ENCODE results near the gene PRMT1. TPM values are rescaled to one million over a fixed set of nuclear protein-coding genes. Genes with fewer than 3 reads are reported as not detected.

PRMT1 gene
- total and polyA plus RNA-seq, 2 of the 13 experiments (the other 11 are each of a cell fraction or from before 2014, with no cell fraction given) = 324 to 374 TPM

DNA sequence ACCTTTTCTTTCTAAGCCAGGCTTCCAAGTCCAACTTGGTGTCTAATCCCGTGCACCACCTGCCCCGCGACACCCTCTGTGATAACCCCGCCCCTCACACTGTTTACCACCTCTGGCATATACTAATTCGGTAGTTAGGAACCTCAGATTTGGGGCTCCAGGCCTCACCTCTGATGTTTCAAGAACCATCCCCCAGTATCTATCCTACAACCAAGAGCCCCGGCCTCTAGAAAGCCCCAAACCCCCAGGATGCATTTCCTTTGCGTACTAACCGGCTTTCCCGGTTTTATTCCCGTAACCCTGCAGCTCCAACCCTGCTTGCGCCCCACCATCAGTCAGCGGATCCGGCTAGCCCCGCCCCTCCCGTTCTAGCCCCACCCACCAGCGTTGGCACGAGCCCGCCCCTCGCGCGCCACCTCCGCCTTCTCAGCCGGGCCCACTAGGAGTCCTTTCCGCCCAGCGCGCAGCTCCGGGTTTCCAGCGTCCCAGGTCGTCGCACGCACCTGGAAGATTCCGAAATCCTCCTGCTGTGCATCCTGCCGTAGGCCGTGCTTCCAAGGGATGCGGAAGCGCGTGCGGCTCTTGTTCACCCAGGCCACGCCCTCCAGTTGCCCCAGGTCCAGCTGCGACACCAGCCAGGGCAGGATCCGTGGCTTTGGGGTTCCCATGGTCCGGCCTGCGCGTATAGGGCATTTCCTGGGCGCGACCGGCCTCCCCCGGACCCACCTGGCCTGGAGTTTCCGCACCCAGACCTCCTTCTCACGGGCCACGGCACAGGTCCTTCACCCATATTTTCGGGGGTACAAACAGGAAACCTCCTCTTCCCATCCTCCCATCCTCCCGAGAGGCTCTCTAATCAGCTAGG lies 12.7 kb upstream of the PRMT1 start (continued):
- TF ChIP-seq ARID5B (CRISPR knock-in tag; IDR thresholded peaks at IDR 0.05) (0 out of 2 replicates have a peak, but pooled peaks have one; percentile 25), MTF2 (CRISPR knock-in tag; IDR thresholded peaks at IDR 0.05; ENCODE audit: borderline replicate concordance) (0 out of 2 replicates have a peak, but pooled peaks have one; percentile 54), EHMT2 (IDR thresholded peaks at IDR 0.05; ENCODE audit: borderline replicate concordance, low read depth, low read length) (no peak), ZNF773 (CRISPR knock-in tag; IDR thresholded peaks at IDR 0.05; ENCODE audit: borderline replicate concordance) (no peak), KMT2A (CRISPR knock-in tag; IDR thresholded peaks at IDR 0.05) (no peak), HHEX (CRISPR knock-in tag; IDR thresholded peaks at IDR 0.05) (no peak), ZNF431 (CRISPR knock-in tag; IDR thresholded peaks at IDR 0.05; ENCODE audit: borderline replicate concordance, low read depth) (no peak), NFYC (CRISPR knock-in tag; IDR thresholded peaks at IDR 0.05) (peak; percentile 22; the same call in 1 of the 2 replicates), ZMAT3 (CRISPR knock-in tag; conservative IDR thresholded peaks at IDR 0.05) (peak; percentile 71; the same call in 1 of the 2 replicates), SIX1 (CRISPR knock-in tag; IDR thresholded peaks at IDR 0.05; ENCODE audit: borderline replicate concordance) (no peak), RFXAP (CRISPR knock-in tag; IDR thresholded peaks at IDR 0.05; ENCODE audit: borderline replicate concordance) (peak; percentile 55; the same call in 1 of the 2 replicates), ETV5 (CRISPR knock-in tag; IDR thresholded peaks at IDR 0.05; ENCODE audit: borderline replicate concordance) (peak; percentile 40; the same call in 1 of the 2 replicates), ZNF562 (CRISPR knock-in tag; IDR thresholded peaks at IDR 0.05; ENCODE audit: borderline replicate concordance) (no peak), TAF1 (CRISPR knock-in tag; IDR thresholded peaks at IDR 0.05) (peak; percentile 73), SOX6 (IDR thresholded peaks at IDR 0.05) (no peak), SOX6 (CRISPR knock-in tag; IDR thresholded peaks at IDR 0.05) (no peak), HIVEP1 (CRISPR knock-in tag; IDR thresholded peaks at IDR 0.05) (peak; percentile 20; the same call in 1 of the 2 replicates), ZNF33A (CRISPR knock-in tag; IDR thresholded peaks at IDR 0.05; ENCODE audit: borderline replicate concordance) (no peak), CTCF (CRISPR knock-in tag; IDR thresholded peaks at IDR 0.05) (peak; percentile 44), ZNF251 (CRISPR knock-in tag; IDR thresholded peaks at IDR 0.05) (no peak)
- TF ChIP-seq, protein P1, sequence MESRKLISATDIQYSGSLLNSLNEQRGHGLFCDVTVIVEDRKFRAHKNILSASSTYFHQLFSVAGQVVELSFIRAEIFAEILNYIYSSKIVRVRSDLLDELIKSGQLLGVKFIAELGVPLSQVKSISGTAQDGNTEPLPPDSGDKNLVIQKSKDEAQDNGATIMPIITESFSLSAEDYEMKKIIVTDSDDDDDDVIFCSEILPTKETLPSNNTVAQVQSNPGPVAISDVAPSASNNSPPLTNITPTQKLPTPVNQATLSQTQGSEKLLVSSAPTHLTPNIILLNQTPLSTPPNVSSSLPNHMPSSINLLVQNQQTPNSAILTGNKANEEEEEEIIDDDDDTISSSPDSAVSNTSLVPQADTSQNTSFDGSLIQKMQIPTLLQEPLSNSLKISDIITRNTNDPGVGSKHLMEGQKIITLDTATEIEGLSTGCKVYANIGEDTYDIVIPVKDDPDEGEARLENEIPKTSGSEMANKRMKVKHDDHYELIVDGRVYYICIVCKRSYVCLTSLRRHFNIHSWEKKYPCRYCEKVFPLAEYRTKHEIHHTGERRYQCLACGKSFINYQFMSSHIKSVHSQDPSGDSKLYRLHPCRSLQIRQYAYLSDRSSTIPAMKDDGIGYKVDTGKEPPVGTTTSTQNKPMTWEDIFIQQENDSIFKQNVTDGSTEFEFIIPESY (CRISPR knock-in tag; IDR thresholded peaks at IDR 0.05) = 0 out of 2 replicates have a peak, but pooled peaks have one; percentile 40
- TF ChIP-seq, protein P2, sequence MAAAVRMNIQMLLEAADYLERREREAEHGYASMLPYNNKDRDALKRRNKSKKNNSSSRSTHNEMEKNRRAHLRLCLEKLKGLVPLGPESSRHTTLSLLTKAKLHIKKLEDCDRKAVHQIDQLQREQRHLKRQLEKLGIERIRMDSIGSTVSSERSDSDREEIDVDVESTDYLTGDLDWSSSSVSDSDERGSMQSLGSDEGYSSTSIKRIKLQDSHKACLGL (CRISPR knock-in tag; IDR thresholded peaks at IDR 0.05) = no peak

All from HepG2 (cell line).